HepG2 (cell line): ENCODE data around the gene SATB1. TPM values are rescaled to one million over a fixed set of nuclear protein-coding genes. Genes with fewer than 3 reads are reported as not detected.

Experiments used
- ATAC-seq: fragments of 200-7000 bp; cut with Tn5 transposase; 3 replicates; pipeline ENCODE4 v1.9.1; 2020; ENCODE audit warnings: mild to moderate bottlenecking, moderate library complexity
- BruUV-seq: library from RNA; stranded (reverse); fragments of 400-500 nt; replicated peaks from 2 replicates; lab custom pipeline; 2021; lab: Mats Ljungman, UMichigan
- CTCF ChIA-PET: fragments of 300-600 bp; formaldehyde crosslinking; extraction: SDS; loops from one replicate; lab custom pipeline; 2021; ENCODE audit warnings: low total read pairs, inconsistent platforms, low intra/inter-chr PET ratio; lab: Yijun Ruan, JAX
- POLR2A ChIA-PET: fragments of 350-600 bp; sonication (Branson Sonifier 250); formaldehyde crosslinking; loops from one replicate; lab custom pipeline; 2020; ENCODE audit warnings: antibody characterized with exemption, inconsistent platforms; lab: Yijun Ruan, JAX
- DNase-seq: peaks from one replicate; pipeline ENCODE4 v3.0.0-alpha.2; 2015; ENCODE audit warnings: low spot score
- FAIRE-seq: peaks from 3 replicates; lab custom pipeline; 2011; peaks lifted over from hg19 to GRCh38; lab: Jason Lieb, UNC
- H2AFZ ChIP-seq: one replicate; pipeline ENCODE4 v1.6.1; 2011; ENCODE audit warnings: low read length, inconsistent platforms
- H3K27ac ChIP-seq: fragments of 300-600 bp; 3 replicates; pipeline ENCODE4 v1.8.0; 2011; ENCODE audit warnings: mixed run types, mild to moderate bottlenecking, mixed read lengths, low read length, inconsistent platforms; ENCODE audit not compliant: insufficient read depth; ENCODE audit errors: extremely low read length
- H3K27me3 ChIP-seq, 2 experiments: fragments of 200-600 bp in 1 of 2; 2 replicates in 1 of 2; 3 replicates in 1 of 2; pipeline versions ENCODE4 v1.6.0 to v1.8.0; 2011; ENCODE audit warnings: low read length in 2 of 2, mild to moderate bottlenecking in 2 of 2, moderate library complexity in 2 of 2, inconsistent platforms in 1 of 2; ENCODE audit not compliant: insufficient read depth in 2 of 2, control insufficient read depth in 1 of 2
- H3K36me3 ChIP-seq, 2 experiments: fragments of 200-600 bp in 1 of 2; replicated peaks in 1 of 2; 2 replicates in 1 of 2; 3 replicates in 1 of 2; pipeline versions ENCODE4 v1.5.1 to v1.8.0; 2011; ENCODE audit warnings: low read length in 2 of 2, inconsistent platforms in 1 of 2; ENCODE audit not compliant: insufficient read depth in 2 of 2, control insufficient read depth in 1 of 2
- H3K4me1 ChIP-seq: 2 replicates; pipeline ENCODE4 v1.5.1; 2012; ENCODE audit warnings: low read length, inconsistent platforms; ENCODE audit not compliant: insufficient read depth
- H3K4me2 ChIP-seq: 2 replicates; pipeline ENCODE4 v1.6.0; 2011; ENCODE audit warnings: low read depth, low read length, inconsistent platforms
- H3K4me3 ChIP-seq, 3 experiments: fragments of 200-600 bp in 1 of 3; sonication (generic), shearing (Covaris generic) in 1 of 3; replicated peaks in 1 of 3; 2 replicates each; pipeline ENCODE4 v1.5.1; 2011 to 2016; ENCODE audit warnings: low read length in 3 of 3, inconsistent platforms in 2 of 3, low read depth in 2 of 3, mild to moderate bottlenecking in 2 of 3, control low read depth in 1 of 3, mixed read lengths in 1 of 3; ENCODE audit not compliant: insufficient read depth in 1 of 3
- H3K79me2 ChIP-seq: one replicate; pipeline ENCODE4 v1.6.1; 2011; ENCODE audit warnings: low read length, inconsistent platforms; ENCODE audit not compliant: insufficient read depth
- H3K9ac ChIP-seq: 2 replicates; pipeline ENCODE4 v1.6.0; 2011; ENCODE audit warnings: mild to moderate bottlenecking, low read depth, low read length, inconsistent platforms; ENCODE audit not compliant: insufficient read depth
- H3K9me3 ChIP-seq: 2 replicates; pipeline ENCODE4 v1.5.1; 2012; ENCODE audit warnings: mild to moderate bottlenecking, low read length
- H4K20me1 ChIP-seq: 2 replicates; pipeline ENCODE4 v1.6.0; 2011; ENCODE audit warnings: inconsistent platforms, mild to moderate bottlenecking, low read length, moderate library complexity; ENCODE audit not compliant: insufficient read depth
- DR1 ChIP-seq: sonication (generic); formaldehyde crosslinking; IDR thresholded peaks from 2 replicates; pipeline ENCODE4 v1.8.0; 2021; ENCODE audit warnings: mild to moderate bottlenecking, missing genetic modification reagents, inconsistent platforms
- GABPB1 ChIP-seq: IDR thresholded peaks from 2 replicates; pipeline ENCODE4 v1.6.1; 2016; ENCODE audit warnings: mild to moderate bottlenecking, missing genetic modification reagents, moderate library complexity, missing compliant biosample characterization
- GATAD1 ChIP-seq: IDR thresholded peaks from 2 replicates; pipeline ENCODE4 v1.6.1; 2016; ENCODE audit warnings: missing genetic modification reagents, missing compliant biosample characterization
- HOXA9 ChIP-seq: sonication (generic); formaldehyde crosslinking; IDR thresholded peaks from 2 replicates; pipeline ENCODE4 v1.8.1; 2022; ENCODE audit warnings: missing genetic modification reagents, mild to moderate bottlenecking, moderate library complexity, borderline replicate concordance
- KAT2B ChIP-seq: fragments of 150-350 bp; IDR thresholded peaks from 2 replicates; pipeline ENCODE4 v1.6.1; 2014; ENCODE audit warnings: low read depth, low read length, borderline replicate concordance
- MXD4 ChIP-seq: IDR thresholded peaks from 2 replicates; pipeline ENCODE4 v1.6.1; 2016; ENCODE audit warnings: mild to moderate bottlenecking, missing biosample characterization, missing genetic modification reagents
- PHF8 ChIP-seq: sonication (generic); formaldehyde crosslinking; IDR thresholded peaks from 2 replicates; pipeline ENCODE4 v1.5.0; 2020; ENCODE audit warnings: missing genetic modification reagents
- SALL2 ChIP-seq: sonication (generic); formaldehyde crosslinking; IDR thresholded peaks from 2 replicates; pipeline ENCODE4 v1.8.1; 2023; ENCODE audit warnings: mild to moderate bottlenecking, missing genetic modification reagents, inconsistent platforms
- ZFP37 ChIP-seq: sonication (generic); formaldehyde crosslinking; IDR thresholded peaks from 2 replicates; pipeline ENCODE4 v1.4.0; 2020; ENCODE audit warnings: missing genetic modification reagents, borderline replicate concordance
- ZNF550 ChIP-seq: sonication (generic); formaldehyde crosslinking; IDR thresholded peaks from 2 replicates; pipeline ENCODE4 v1.4.0; 2020; ENCODE audit warnings: mild to moderate bottlenecking, missing genetic modification reagents, borderline replicate concordance
- ZNF556 ChIP-seq: sonication (generic); formaldehyde crosslinking; IDR thresholded peaks from 2 replicates; pipeline ENCODE4 v1.4.0; 2020; ENCODE audit warnings: mild to moderate bottlenecking, missing genetic modification reagents, borderline replicate concordance
- ZNF557 ChIP-seq: sonication (generic); formaldehyde crosslinking; IDR thresholded peaks from 2 replicates; pipeline ENCODE4 v1.4.0; 2020; ENCODE audit warnings: missing genetic modification reagents
- ZNF616 ChIP-seq: sonication (generic); formaldehyde crosslinking; IDR thresholded peaks from 2 replicates; pipeline ENCODE4 v1.5.0; 2020; ENCODE audit warnings: low read depth, mild to moderate bottlenecking, missing genetic modification reagents
- ZNF749 ChIP-seq: sonication (generic); formaldehyde crosslinking; IDR thresholded peaks from 2 replicates; pipeline ENCODE4 v1.8.0; 2022; ENCODE audit warnings: mild to moderate bottlenecking, missing genetic modification reagents, moderate library complexity, borderline replicate concordance
- WGBS: methylation state at CpG from one replicate; pipeline ENCODE4 v1.1.6; 2017; ENCODE audit warnings: low lambda C conversion rate; 5-methylcytosine and 5-hydroxymethylcytosine counted together
- in situ Hi-C: cut with HindIII; loops from 2 replicates; pipeline ENCODE4 v1.10.0; 2017; ENCODE audit warnings: low pct_unique_long_range_greater_than_20kb; ENCODE audit not compliant: extremely low pct_ligation_motif_present
- intact Hi-C: fragments of 100-400 bp; cut with micrococcal nuclease; formaldehyde crosslinking; loops from one replicate; pipeline ENCODE4 v1.10.0; 2022; ENCODE audit not compliant: unreplicated experiment
- polyA plus RNA-seq, 8 experiments: library from polyadenylated mRNA; depleted of rRNA in 3 of 8; stranded (reverse) in 7 of 8; unstranded in 1 of 8; fragments of >200 nt; fragmentation: Illumina TruSeq in 4 of 8; extraction: Trizol in 4 of 8; gene quantifications; 2 replicates each; pipeline versions ENCODE4 v1.2.1 to v1.2.3, GENCODE V29; 2011 to 2016; ENCODE audit warnings: low read depth in 4 of 8, missing spikeins in 1 of 8, mixed read lengths in 1 of 8; ENCODE audit not compliant: insufficient read depth in 1 of 8
- total RNA-seq, 5 experiments: library from RNA; depleted of rRNA; stranded (reverse); fragments of >200 nt; fragmentation: Illumina TruSeq; extraction: Trizol; gene quantifications; 2 replicates each; pipeline ENCODE4 v1.2.3, GENCODE V29; 2016; ENCODE audit warnings: low read depth in 1 of 5

SATB1 gene
- total and polyA plus RNA-seq, 2 of the 13 experiments (the other 11 are each of a cell fraction or from before 2014, with no cell fraction given): 0.03 TPM; not detected in 1

DNA sequence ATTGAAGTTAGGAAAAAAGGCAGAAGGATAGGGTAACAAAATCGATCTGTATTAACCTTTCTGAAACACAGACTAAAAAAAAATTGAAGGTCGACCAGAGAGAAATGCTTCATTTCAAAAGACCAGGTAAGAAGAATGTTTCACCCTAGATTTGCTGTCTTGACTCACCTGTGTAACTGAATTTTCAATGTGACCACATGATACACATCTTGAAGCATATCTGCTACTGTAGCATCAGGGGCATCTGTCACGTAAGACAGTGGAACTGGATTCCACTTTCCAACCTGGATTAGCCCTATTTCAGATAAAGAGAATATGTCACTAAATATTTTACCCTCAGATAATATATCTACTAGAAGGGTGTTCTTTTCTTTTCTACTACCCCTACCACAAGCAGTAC is 9.3 kb downstream of the SATB1 start:
- no peaks in the 10 kb centered on the region for H3K4me1 ChIP-seq
- intact Hi-C loops: no loop called here
- CTCF ChIA-PET: no interaction called here
- BruUV-seq: no TSS peak
- H4K20me1 ChIP-seq: no peaks in the 10 kb centered on the region
- in situ Hi-C loops: no loop called here
- WGBS: 3% methylated on average over 3 of the region's 3 CpGs
- peaks cover 0 to 17% of the 10 kb centered on the region in 2 experiments; a peak in 3 of 5 replicates for H3K27me3 ChIP-seq
- no peak overlapping the region for H2AFZ ChIP-seq
- TF ChIP-seq ZFP37 (CRISPR knock-in tag) (no peak), ZNF616 (CRISPR knock-in tag) (no peak), HOXA9 (CRISPR knock-in tag) (no peak), ZNF556 (CRISPR knock-in tag) (no peak), MXD4 (CRISPR knock-in tag) (no peak), PHF8 (CRISPR knock-in tag) (no peak), GABPB1 (CRISPR knock-in tag) (no peak), SALL2 (CRISPR knock-in tag) (no peak), ZNF557 (CRISPR knock-in tag) (no peak)
- FAIRE-seq: no peak
- no peaks in the 10 kb centered on the region for H3K79me2 ChIP-seq
- no peak overlapping the region for H3K4me2 ChIP-seq
- no peaks in the 10 kb centered on the region for H3K36me3 ChIP-seq
- no peaks in the 10 kb centered on the region for H3K9me3 ChIP-seq
- ATAC-seq: no peak
- H3K4me3 ChIP-seq: no peak overlapping the region
- DNase-seq: no peak
- POLR2A ChIA-PET: no interaction called here
- H3K27ac ChIP-seq: no peak overlapping the region
- H3K9ac ChIP-seq: no peak overlapping the region

DNA sequence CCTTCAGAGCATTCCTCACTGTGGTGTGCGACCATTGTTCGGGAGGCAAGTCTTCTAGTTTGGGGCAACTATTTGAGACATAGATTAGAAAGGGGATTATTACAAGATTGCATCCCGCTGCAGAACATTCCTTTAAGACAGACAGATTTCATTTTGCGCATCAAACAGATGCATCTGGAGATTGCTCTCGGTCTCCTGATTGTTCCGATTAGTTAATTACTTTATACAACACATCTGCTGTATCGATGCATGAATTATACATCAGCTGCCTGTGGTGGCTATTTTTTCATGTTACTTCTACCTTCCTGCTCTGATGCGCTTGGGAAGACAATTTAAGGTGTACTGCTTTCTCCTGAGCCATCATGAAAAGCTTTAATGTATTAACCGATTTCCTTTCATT is 10.0 kb downstream of the SATB1 start:
- no peaks in the 10 kb centered on the region for H3K79me2 ChIP-seq
- 9% methylated on average over 9 of the region's 9 CpGs for WGBS
- no peak overlapping the region for H3K27ac ChIP-seq
- no peaks in the 10 kb centered on the region for H3K4me1 ChIP-seq
- no peak overlapping the region for H3K4me2 ChIP-seq
- no peak overlapping the region for H3K9ac ChIP-seq
- H3K27me3 ChIP-seq: peaks cover 0 to 17% of the 10 kb centered on the region in 2 experiments; a peak in 3 of 5 replicates
- H3K4me3 ChIP-seq: no peak overlapping the region
- ChIA-PET CTCF (no interaction called here), POLR2A (no interaction called here)
- FAIRE-seq (no peak), DNase-seq (no peak), ATAC-seq (no peak)
- intact Hi-C loops (no loop called here), in situ Hi-C loops (no loop called here)
- BruUV-seq: no TSS peak
- H3K9me3 ChIP-seq: no peaks in the 10 kb centered on the region
- no peaks in the 10 kb centered on the region for H3K36me3 ChIP-seq
- H2AFZ ChIP-seq: no peak overlapping the region
- H4K20me1 ChIP-seq: no peaks in the 10 kb centered on the region
- no peak for TF ChIP-seq ZNF749 (CRISPR knock-in tag)
- TF ChIP-seq DR1 (CRISPR knock-in tag): no peak
- no peak for TF ChIP-seq GATAD1 (CRISPR knock-in tag)
- TF ChIP-seq ZNF550: no peak
- no peak for TF ChIP-seq KAT2B
